ENCODE data around the gene PARD3.
A peak's percentile ranks its signal among the peaks of the same experiment; 100 is the strongest.
"Not testable (repeated sequence)": the region's sequence is repeated elsewhere in the genome, so short reads cannot be mapped to it uniquely, and the experiment has no call there.

Gene PARD3

GRCh38 chr10:34648919-34649318, 166.2 kb downstream of the PARD3 start:
- no peak for DNase-seq (ENCODE audit: low read depth in 3 of 3)

- DNase-seq (ENCODE audit: low read depth in 3 of 3) = no peak
These were observed 166.9 kb downstream of the PARD3 start for GRCh38 chr10:34647875-34648865.

GRCh38 chr10:34647160-34647559, 167.9 kb downstream of the PARD3 start:
- no peak for DNase-seq (ENCODE audit: low read depth in 3 of 3)

GRCh38 chr10:34646331-34646730, 168.8 kb downstream of the PARD3 start:
- no peak for DNase-seq (ENCODE audit: low read depth in 3 of 3)

- not testable (repeated sequence) for DNase-seq (ENCODE audit: low read depth in 3 of 3)
These were observed 170.3 kb downstream of the PARD3 start for GRCh38 chr10:34644815-34645214.

GRCh38 chr10:34644224-34644623, 170.9 kb downstream of the PARD3 start:
- no peak for DNase-seq (ENCODE audit: low read depth in 3 of 3)

- no peak for DNase-seq (ENCODE audit: low read depth in 3 of 3)
These were observed 171.5 kb downstream of the PARD3 start for GRCh38 chr10:34643620-34644019.

GRCh38 chr10:34641913-34642558, 173.1 kb downstream of the PARD3 start:
- no peak for DNase-seq (ENCODE audit: low read depth in 3 of 3)

- no peak for DNase-seq (ENCODE audit: low read depth in 3 of 3)
These were observed 173.8 kb downstream of the PARD3 start for GRCh38 chr10:34641147-34641912.

- DNase-seq (ENCODE audit: low read depth in 3 of 3) = peak; percentile 39 to 55 (median 55)
These were observed 176.6 kb downstream of the PARD3 start for GRCh38 chr10:34638406-34639054.

- peak; percentile 30 to 63 (median 43) for DNase-seq (ENCODE audit: low read depth in 3 of 3)
These were observed 177.6 kb downstream of the PARD3 start for GRCh38 chr10:34637418-34637911.

GRCh38 chr10:34635111-34635510, 180.0 kb downstream of the PARD3 start:
- DNase-seq (ENCODE audit: low read depth in 3 of 3) = no peak

GRCh38 chr10:34633374-34633773, 181.7 kb downstream of the PARD3 start:
- DNase-seq (ENCODE audit: low read depth in 3 of 3) = no peak

GRCh38 chr10:34629084-34629483, 186.0 kb downstream of the PARD3 start:
- no peak for DNase-seq (ENCODE audit: low read depth in 3 of 3)

- no peak for DNase-seq (ENCODE audit: low read depth in 3 of 3)
These were observed 186.8 kb downstream of the PARD3 start for GRCh38 chr10:34628174-34628796.

- DNase-seq (ENCODE audit: low read depth in 3 of 3) = no peak
These were observed 187.4 kb downstream of the PARD3 start for GRCh38 chr10:34627741-34628140.

GRCh38 chr10:34627331-34627730, 187.8 kb downstream of the PARD3 start:
- no peak for DNase-seq (ENCODE audit: low read depth in 3 of 3)

- no peak for DNase-seq (ENCODE audit: low read depth in 3 of 3)
These were observed 188.8 kb downstream of the PARD3 start for GRCh38 chr10:34626158-34626880.

GRCh38 chr10:34624323-34625153, 190.6 kb downstream of the PARD3 start:
- no peak for DNase-seq (ENCODE audit: low read depth in 3 of 3)

Measured in stimulated activated CD4-positive, alpha-beta T cell treated with anti-CD3 and anti-CD28 coated beads, TNF-alpha, amount 100 ng/mL, for 48 hours (primary cell).